CD4-positive, alpha-beta T cell treated with Interleukin-15 for 1 hour (primary cell): ENCODE data around the gene KRTAP9-4.
"Not testable (repeated sequence)": the region's sequence is repeated elsewhere in the genome, so short reads cannot be mapped to it uniquely, and the experiment has no call there.

ENCODE experiments used
- DNase-seq: peaks from one replicate; pipeline ENCODE4 v3.0.0-alpha.2; 2020

KRTAP9-4 gene, protein sequence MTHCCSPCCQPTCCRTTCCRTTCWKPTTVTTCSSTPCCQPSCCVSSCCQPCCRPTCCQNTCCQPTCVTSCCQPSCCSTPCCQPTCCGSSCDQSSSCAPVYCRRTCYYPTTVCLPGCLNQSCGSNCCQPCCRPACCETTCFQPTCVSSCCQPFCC

DNA sequence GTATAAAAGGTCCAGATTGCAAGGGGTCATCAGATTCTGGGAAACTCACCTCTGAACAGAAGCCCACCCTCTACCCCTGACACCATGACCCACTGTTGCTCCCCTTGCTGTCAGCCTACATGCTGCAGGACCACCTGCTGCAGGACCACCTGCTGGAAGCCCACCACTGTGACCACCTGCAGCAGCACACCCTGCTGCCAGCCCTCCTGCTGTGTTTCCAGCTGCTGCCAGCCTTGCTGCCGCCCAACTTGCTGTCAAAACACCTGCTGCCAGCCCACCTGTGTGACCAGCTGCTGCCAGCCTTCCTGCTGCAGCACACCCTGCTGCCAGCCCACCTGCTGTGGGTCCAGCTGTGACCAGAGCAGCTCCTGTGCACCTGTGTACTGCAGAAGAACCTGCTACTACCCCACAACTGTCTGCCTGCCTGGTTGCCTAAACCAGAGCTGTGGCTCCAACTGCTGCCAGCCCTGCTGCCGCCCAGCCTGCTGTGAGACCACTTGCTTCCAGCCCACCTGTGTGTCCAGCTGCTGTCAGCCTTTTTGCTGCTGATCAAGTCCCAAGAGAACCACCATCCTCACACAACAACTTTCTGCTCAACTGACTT, at the start of gene KRTAP9-4:
KRTAP9-4 (plus strand) TSS at position 51 of the 604 bp plus-strand sequence; CDS start at position 85, 34 bp downstream.
- DNase-seq = not testable (repeated sequence)

DNA sequence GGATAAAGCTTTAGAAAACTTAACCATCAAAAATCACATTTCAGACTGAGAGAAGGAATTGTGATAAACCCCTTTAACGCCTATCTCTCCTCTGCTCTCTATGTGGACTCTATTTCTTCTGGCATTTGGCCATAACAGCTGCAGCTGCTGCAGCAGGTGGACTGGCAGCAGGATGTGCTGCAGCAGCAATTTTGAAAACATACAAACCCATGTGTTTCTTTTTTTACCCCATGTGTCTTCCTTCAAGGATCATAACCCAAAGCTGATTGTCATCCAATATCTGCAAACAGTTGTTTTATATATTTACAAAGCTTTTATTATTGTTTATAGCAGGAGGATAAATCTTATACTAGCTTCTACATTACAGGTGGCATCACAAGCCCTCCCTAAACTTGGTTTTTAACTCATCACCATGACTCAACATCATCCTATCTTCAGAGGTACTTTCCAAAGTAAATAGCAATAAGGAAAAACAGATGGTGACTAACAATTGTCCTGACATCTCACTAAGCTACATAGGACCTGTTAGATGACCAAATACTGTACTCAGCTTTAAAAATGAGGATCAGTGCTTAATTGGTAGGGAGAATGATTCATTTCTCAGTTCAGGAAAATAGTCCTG, 37.5 kb upstream of the KRTAP9-4 start:
- no peak for DNase-seq

DNA sequence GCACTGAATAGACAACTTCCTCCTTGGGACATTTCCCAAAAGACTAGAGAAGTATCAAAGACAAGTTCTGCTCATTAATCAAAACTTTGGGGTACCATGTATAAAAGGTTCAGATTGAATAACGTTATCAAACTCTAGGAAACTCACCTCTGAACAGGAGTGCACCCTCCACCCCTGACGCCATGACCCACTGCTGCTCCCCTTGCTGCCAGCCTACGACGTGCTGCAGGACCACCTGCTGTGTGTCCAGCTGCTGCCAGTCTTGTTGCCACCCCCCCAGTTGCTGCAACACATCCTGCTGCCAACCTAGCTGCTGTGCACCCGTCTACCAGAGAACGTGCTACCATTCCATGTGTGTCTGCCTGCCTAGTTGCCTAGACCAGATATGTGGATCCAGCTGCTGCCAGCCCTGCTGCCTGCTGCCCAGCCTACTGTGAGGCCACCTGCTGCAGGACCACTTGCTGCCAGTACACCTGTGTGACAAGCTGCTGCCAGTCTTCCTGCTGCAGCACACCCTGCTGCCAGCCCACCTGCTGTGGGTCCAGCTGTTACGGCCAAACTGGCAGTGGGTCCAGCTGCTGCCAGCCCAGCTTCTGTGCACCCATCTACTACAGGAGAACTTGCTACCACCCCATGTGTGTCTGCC, 36.8 kb upstream of the KRTAP9-4 start:
- no peak for DNase-seq

DNA sequence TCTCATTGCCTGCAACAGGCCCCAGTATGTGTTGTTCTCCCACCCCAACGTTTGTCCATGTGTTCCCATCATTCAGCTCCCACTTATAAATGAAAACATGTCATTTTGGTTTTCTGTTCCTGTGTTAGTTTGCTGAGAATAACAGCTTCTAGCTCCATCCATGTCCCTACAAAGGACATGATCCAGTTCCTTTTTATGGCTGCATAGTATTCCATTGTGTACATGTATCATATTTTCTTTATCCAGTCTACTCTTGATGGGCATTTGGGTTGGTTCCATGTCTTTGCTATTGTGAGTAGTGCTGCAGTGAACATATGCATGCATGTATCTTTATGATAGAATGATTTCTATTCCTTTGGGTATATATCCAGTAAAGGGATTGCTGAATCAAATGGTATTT, 33.8 kb upstream of the KRTAP9-4 start:
- no peak for DNase-seq

DNA sequence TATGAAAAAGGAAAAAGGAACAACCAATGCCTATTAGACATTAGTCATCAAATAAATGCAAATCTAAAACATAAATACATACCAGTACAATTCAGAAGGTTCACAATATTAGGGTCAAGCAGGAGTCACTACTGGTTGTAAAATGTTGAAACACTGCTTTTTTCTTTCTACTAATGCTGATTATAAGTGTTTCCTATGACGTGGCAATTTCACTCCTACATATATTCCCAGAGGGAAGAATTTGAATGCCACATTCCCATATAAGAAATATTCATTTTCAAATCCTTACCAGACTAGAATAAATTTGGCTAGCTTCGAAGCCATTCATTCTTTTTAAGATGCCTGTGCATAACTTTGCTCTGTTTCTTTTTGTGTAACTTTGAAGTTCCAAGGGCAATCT, 25.7 kb upstream of the KRTAP9-4 start:
- no peak for DNase-seq

DNA sequence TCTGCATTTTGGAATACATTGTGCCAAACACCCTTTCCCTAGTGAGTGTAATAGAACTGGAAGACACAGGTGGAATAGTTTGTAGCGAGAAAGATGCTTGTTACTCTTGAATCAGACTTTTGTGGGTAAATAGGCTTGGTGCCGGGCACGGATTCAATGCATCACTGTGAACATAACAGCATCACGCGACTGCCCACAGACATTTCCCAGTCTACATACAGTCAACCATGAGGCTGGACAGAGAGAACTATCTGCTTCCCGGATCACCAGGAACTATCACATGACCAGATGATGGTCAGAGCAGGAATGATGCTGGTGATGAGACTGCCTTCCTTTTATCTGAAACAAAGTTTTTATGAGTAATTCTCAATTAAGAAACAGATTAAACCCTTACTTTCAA, 23.4 kb upstream of the KRTAP9-4 start:
- no peak for DNase-seq

DNA sequence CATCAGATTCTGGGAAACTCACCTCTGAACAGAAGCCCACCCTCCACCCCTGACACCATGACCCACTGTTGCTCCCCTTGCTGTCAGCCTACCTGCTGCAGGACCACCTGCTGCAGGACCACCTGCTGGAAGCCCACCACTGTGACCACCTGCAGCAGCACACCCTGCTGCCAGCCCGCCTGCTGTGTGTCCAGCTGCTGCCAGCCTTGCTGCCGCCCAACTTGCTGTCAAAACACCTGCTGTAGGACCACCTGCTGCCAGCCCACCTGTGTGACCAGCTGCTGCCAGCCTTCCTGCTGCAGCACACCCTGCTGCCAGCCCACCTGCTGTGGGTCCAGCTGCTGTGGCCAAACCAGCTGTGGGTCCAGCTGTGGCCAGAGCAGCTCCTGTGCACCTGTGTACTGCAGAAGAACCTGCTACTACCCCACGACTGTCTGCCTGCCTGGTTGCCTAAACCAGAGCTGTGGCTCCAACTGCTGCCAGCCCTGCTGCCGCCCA, 22.8 kb upstream of the KRTAP9-4 start, which contains the start of gene KRTAP9-2:
KRTAP9-2 (plus strand) TSS at position 51 of the 498 bp plus-strand sequence; CDS start at position 58, 7 bp downstream.
- DNase-seq = not testable (repeated sequence)

DNA sequence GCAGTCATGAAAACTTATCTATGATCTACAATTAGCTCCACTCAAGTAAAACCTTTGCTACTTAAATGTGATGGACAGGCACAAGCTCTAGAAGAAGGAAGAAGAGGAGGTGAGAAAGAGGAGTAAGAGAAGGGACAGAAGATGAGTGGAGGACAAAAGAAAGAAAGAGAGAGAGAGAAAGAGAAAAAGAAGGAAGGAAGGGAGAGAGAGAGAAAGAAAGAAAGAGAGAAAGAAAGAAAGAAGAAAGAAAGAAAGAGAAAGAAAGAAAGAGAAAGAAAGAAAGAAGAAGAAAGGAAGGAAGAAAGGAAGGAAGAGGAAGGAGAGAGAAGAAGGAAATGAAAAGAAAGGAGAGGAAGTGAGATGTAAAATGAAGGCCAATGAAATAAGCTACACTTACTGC, 19.4 kb upstream of the KRTAP9-4 start:
- DNase-seq = no peak

DNA sequence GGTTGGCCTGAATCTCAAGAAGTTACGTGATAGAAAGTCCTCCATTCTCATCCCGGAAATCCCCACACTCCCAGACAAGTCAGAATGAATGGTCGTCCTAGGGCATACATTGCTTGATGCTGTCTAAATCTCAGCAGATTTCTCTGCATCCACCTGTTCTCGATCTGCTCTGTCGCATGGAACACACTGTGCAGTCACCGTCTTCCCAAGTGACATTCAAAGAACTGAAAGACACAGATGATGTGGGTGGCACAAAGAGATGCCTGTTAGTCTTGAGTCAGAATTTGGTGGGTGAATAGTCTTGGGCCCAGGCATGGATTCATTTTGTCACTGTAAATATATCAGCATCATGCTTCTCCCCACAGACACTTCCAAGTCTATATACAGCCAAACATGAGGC, 17.8 kb upstream of the KRTAP9-4 start:
- no peak for DNase-seq

DNA sequence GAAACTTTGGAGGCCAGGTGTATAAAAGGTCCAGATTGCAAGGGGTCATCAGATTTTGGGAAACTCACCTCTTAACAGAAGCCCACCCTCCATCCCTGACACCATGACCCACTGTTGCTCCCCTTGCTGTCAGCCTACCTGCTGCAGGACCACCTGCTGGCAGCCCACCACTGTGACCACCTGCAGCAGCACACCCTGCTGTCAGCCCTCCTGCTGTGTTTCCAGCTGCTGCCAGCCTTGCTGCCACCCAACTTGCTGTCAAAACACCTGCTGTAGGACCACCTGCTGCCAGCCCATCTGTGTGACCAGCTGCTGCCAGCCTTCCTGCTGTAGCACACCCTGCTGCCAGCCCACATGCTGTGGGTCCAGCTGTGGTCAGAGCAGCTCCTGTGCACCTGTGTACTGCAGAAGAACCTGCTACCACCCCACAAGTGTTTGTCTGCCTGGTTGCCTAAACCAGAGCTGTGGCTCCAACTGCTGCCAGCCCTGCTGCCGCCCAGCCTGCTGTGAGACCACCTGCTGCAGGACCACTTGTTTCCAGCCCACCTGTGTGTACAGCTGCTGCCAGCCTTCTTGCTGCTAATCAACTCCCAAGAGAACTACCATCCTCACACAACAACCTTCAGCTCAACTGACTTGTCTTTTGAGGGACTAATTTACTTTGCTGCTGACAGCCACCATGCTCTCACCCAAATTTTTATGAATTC, 16.9 kb upstream of the KRTAP9-4 start, which contains the start of gene KRTAP9-3:
KRTAP9-3 (plus strand) TSS at position 51 of the 707 bp plus-strand sequence; CDS start at position 104, 53 bp downstream.
- not testable (repeated sequence) for DNase-seq

DNA sequence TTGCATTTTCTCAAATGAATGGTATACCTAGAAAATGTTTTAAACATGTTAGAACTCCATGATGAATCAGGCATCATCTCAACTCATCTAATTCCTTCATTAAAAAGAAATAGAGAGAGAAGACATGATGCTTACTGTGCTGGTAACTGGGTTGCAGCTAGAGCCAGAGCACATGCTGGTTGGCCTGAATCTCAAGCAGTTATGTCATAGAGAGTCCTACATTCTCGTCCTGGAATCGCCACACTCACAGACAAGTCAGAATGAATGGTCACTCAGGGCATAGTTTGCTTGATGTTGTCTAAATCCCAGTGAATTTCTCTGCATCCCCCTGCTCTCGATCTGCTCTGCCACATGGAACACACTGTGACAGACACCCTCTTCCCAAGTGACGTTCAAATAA, 12.4 kb upstream of the KRTAP9-4 start:
- not testable (repeated sequence) for DNase-seq

DNA sequence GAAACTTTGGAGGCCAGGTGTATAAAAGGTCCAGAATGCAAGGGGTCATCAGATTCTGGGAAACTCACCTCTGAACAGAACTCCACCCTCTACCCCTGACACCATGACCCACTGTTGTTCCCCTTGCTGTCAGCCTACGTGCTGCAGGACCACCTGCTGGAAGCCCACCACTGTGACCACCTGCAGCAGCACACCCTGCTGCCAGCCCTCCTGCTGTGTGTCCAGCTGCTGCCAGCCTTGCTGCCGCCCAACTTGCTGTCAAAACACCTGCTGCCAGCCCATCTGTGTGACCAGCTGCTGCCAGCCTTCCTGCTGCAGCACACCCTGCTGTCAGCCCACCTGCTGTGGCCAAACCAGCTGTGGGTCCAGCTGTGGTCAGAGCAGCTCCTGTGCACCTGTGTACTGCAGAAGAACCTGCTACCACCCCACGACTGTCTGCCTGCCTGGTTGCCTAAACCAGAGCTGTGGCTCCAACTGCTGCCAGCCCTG, 11.5 kb upstream of the KRTAP9-4 start, which contains the start of gene KRTAP9-8:
KRTAP9-8 (plus strand) TSS at position 51 of the 489 bp plus-strand sequence; CDS start at position 104, 53 bp downstream.
- DNase-seq = not testable (repeated sequence)

DNA sequence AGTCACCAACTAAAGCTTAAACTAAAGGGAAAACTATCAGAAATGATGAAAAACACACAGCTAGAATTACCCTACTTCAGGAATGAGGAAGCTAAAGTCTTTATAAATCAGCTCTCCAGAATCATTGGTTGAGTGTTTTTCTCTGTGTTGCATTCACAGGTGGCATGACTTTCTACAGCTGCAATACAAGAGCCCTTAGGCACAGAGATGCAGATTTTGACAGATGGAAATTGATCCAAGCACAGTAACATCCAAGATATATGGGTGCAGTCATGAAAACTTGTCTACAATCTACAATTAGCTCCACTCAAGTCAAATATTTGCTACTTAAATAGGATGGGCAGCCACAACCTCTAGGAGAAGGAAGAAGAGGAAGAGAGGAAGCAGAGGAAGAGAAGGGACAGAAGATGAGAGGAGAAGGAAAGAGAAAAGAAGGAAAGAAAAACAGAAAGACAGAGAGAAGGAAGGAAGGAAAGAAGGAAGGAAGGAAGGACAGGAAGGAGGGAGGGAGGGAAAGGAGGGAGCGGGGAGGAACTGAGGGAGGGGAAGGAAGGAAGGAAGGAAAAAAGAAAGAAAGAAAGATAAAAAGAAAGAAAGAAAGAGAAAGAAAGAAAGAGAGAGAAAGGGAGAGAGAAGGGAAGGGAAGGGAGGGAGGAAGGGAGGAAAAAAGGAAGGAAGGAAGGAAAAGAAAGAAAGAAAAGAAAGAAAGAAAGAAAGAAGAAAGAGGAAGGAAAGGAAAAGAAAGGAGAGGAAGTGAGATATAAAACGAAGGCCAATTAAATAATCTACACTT, 2.3 kb upstream of the KRTAP9-4 start:
- not testable (repeated sequence) for DNase-seq

DNA sequence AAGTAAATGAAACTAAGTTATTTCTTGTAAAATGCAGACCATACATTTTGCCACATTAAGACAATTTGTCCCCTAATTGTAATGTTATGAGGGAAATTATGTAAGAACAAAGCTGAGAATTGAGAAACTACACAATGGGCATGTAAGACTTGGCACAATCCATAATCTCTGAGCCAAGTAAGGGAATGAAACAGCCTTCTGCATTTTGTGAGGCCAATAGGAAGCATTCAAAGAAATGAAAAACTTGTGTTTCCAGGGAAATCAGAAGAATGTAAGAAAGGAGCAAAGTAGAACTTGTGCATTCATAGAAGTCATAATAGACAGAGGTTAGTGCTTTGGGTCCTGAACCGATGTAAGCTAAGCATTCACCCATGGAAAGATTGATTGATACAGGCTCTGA, 1.8 kb downstream of the KRTAP9-4 start:
- DNase-seq = no peak

DNA sequence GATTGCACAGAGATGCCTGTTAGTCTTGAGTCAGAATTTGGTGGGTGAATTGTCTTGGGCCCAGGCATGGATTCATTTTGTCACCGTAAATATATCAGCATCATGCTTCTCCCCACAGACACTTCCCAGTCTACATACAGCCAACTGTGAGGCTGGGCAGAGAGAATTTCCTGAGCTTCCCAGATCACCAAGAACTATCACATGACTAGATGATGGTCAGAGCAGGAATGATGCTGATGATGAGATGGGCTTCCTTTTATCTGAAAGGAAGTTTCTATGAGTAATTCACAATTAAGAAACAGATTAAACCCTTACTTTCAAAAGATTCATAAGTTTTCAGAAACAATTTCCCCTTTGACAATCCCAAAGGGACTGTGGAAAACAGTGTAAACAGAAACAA, 5.4 kb downstream of the KRTAP9-4 start:
- DNase-seq = no peak

DNA sequence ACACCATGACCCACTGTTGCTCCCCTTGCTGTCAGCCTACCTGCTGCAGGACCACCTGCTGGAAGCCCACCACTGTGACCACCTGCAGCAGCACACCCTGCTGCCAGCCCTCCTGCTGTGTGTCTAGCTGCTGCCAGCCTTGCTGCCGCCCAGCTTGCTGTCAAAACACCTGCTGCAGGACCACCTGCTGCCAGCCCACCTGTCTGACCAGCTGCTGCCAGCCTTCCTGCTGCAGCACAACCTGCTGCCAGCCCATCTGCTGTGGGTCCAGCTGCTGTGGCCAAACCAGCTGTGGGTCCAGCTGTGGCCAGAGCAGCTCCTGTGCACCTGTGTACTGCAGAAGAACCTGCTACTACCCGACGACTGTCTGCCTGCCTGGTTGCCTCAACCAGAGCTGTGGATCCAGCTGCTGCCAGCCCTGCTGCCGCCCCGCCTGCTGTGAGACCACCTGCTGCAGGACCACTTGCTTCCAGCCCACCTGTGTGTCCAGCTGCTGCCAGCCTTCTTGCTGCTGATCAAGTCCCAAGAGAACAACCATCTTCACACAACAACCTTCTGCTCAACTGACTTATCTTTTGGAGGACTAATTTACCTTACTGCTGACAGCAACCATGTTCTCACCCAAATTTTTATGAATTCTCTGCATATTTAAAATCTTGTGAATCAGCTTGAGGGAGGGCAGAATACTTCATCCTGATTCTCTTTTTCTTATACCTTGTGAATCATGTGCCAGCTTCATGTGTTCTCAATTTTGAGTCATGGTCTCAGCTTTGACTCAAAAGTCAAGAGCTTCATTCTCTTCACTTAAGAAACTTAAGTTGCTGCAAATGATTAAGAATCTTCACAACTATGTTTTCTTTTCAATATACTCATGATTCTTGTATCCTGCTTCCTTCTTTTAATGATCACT, 6.1 kb downstream of the KRTAP9-4 start, which contains the start of gene KRTAP9-9:
KRTAP9-9 (plus strand) TSS at position 4 of the 910 bp plus-strand sequence.
- not testable (repeated sequence) for DNase-seq

DNA sequence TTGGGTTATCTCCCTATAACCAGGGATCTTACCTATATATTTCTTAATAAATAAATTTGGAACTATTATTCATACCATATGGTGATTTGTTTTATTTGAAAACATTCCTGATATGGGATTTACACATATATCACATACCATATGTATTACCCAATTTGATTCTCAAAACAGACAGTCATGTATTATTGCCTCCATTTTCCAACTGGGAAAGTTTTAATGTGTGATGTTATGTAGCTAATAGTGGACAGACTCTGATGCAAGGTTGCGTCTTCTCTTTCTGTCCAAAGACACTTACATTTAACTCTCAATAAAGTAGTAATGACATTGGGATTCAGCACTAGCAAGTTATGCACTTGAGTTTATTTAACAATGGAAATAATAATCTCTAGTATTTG, 6.8 kb downstream of the KRTAP9-4 start:
- no peak for DNase-seq

DNA sequence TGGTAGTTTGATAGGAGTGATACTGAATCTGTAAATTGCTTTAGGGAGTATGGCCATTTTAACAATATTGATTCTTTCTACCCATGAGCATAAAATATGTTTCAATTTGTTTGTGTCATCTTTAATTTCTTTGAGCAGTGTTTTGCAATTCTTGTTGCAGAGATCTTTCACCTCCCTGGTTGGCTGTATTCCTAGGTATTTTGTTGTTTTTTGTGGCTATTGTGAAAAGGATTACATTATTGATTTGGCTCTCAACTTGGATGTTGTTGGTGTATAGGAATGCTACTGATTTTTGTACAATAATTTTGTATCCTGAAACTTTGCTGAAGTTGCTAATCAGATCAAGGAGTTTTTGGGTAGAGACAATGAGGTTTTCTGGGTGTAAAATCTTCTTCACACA, 8.9 kb downstream of the KRTAP9-4 start:
- no peak for DNase-seq

DNA sequence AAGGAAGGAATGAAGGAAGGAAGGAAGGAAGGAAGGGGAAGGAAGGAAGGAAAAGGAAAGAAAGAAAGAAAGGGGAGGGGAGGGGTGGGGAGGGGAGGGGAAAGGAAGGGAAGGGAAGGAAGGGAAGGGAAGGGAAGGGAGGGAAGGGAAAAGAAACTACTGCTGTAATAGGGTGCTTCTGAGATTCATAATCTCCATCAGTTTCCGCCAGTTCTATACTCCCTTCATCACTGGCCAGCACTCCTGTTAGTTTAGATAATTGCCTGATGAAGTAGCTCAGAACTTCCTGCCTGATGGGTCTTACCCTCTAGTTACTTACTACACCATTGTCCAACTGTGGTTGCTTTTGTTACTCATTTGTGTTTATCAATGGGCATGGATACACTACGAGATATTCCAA, 13.7 kb downstream of the KRTAP9-4 start:
- no peak for DNase-seq

DNA sequence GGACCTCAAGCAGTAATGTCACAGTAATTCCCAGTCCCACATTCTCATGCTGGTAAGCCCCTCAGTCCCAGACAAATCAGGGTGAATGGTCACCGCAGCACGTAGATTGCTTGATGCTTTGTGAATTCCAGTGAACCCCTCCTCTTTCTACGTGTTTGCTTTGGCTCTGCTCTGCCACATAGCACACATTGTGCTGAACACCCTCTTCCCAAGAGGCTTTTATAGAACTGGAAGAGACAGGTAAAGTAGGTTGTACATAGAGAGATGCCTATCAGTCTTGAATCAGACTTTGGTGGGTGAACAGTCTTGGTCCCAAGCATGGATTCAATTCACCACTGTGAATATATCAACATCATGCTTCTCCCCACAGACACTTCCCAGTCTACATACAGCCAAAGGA, 15.1 kb downstream of the KRTAP9-4 start:
- DNase-seq = no peak
